Cardiac muscle cell (in vitro differentiated cells and primary cell): ENCODE results near the gene UGT1A7. TPM values are rescaled to one million over a fixed set of nuclear protein-coding genes. Genes with fewer than 3 reads are reported as not detected.
"Not testable (repeated sequence)": the region's sequence is repeated elsewhere in the genome, so short reads cannot be mapped to it uniquely, and the experiment has no call there.

Experiments
- DNase-seq, 2 donors: peaks; one replicate each; pipeline versions ENCODE4 v3.0.0 to v3.0.0-alpha.2; 2010 to 2017; ENCODE audit warnings: low read depth in 1 of 2, low spot score in 1 of 2
- H3K27ac ChIP-seq: fragments of 200-600 bp; sonication (generic); 2 replicates; pipeline ENCODE4 v1.5.1; 2016
- H3K27me3 ChIP-seq: fragments of 200-600 bp; sonication (generic); 2 replicates; pipeline ENCODE4 v1.6.0; 2016; ENCODE audit warnings: control low read depth
- H3K36me3 ChIP-seq: fragments of 200-600 bp; sonication (generic); 2 replicates; pipeline ENCODE4 v1.5.1; 2016; ENCODE audit warnings: control low read depth
- H3K4me1 ChIP-seq: fragments of 200-600 bp; sonication (generic); 2 replicates; pipeline ENCODE4 v1.8.1; 2017; ENCODE audit warnings: low read depth, mild to moderate bottlenecking, mixed run types
- H3K4me3 ChIP-seq: fragments of 200-600 bp; sonication (generic); 2 replicates; pipeline ENCODE4 v1.5.1; 2016; ENCODE audit warnings: mild to moderate bottlenecking
- H3K9me3 ChIP-seq: fragments of 200-600 bp; sonication (generic); 2 replicates; pipeline ENCODE4 v1.5.1; 2017; ENCODE audit warnings: low read depth, mild to moderate bottlenecking, control low read depth
- polyA plus RNA-seq: library from polyadenylated mRNA; unstranded; fragments of >200 nt; fragmentation: Nextera tagmentation; extraction: Ambion mirVana; gene quantifications from 2 replicates; pipeline ENCODE4 v1.2.1, GENCODE V29; 2016
- total RNA-seq: library from RNA; depleted of rRNA; stranded (reverse); fragments of >200 nt; gene quantifications from 2 replicates; pipeline ENCODE4 v1.2.3, GENCODE V29; 2016
- TF ChIP-seq, protein P1 (sequence below): IDR thresholded peaks from 2 replicates; pipeline ENCODE4 v1.5.1; 2012; ENCODE audit warnings: low read depth, mild to moderate bottlenecking, low read length

The UGT1A7 gene
- total and polyA plus RNA-seq, 2 experiments from 2014 or later = not detected

DNA sequence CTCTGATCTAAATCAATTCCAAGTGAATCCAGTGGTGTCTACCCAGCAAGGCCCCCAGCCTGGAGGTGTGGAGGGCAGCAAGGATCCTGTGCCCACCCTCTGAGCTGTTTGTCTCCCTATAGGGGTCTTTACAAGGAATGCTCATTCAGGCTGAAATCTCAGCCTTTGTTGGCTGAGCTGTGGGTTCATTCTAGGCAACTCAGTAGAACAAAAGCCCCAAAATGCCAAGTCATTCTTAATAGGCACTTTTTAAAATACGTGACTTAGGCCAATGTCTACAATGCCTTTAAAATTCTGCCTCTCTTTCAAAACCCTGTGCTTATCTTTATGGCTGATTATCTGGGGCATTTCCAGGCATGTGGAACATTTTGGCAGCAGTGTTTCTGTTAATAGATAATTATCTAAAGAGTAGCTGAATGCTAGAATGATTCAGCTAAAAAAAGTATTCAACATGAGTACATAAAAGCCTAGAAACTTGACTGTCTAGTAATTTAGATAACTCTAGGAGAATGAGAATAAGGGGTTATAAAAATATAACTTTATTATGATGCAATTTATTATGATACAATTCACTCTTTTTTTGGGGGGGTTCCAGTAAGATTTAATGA is 18.4 kb downstream of the UGT1A7 start:
- H3K27me3 ChIP-seq = no peaks in the 10 kb centered on the region
- TF ChIP-seq, protein P1, sequence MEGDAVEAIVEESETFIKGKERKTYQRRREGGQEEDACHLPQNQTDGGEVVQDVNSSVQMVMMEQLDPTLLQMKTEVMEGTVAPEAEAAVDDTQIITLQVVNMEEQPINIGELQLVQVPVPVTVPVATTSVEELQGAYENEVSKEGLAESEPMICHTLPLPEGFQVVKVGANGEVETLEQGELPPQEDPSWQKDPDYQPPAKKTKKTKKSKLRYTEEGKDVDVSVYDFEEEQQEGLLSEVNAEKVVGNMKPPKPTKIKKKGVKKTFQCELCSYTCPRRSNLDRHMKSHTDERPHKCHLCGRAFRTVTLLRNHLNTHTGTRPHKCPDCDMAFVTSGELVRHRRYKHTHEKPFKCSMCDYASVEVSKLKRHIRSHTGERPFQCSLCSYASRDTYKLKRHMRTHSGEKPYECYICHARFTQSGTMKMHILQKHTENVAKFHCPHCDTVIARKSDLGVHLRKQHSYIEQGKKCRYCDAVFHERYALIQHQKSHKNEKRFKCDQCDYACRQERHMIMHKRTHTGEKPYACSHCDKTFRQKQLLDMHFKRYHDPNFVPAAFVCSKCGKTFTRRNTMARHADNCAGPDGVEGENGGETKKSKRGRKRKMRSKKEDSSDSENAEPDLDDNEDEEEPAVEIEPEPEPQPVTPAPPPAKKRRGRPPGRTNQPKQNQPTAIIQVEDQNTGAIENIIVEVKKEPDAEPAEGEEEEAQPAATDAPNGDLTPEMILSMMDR = no peak
- peaks cover 3% of the 10 kb centered on the region for H3K4me1 ChIP-seq
- H3K4me3 ChIP-seq = no peak overlapping the region
- no peak overlapping the region for H3K27ac ChIP-seq
- H3K9me3 ChIP-seq = no peaks in the 10 kb centered on the region
- DNase-seq = peak in 1 of 2 donors; percentile 97
- H3K36me3 ChIP-seq = no peaks in the 10 kb centered on the region

DNA sequence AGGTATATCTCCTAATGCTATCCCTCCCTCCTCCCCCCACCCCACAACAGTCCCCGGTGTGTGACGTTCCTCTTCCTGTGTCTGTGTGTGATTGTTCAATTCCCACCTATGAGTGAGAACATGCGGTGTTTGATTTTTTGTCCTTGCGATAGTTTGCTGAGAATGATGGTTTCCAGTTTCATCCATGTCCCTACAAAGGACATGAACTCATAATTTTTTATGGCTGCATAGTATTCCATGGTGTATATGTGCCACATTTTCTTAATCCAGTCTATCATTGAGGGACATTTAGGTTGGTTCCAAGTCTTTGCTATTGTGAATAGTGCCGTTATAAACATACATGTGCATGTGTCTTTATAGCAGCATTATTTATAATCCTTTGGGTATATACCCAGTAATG is 19.1 kb downstream of the UGT1A7 start:
- not testable (repeated sequence) for H3K4me3 ChIP-seq, DNase-seq, H3K4me1 ChIP-seq, H3K36me3 ChIP-seq, H3K9me3 ChIP-seq, H3K27me3 ChIP-seq, H3K27ac ChIP-seq

DNA sequence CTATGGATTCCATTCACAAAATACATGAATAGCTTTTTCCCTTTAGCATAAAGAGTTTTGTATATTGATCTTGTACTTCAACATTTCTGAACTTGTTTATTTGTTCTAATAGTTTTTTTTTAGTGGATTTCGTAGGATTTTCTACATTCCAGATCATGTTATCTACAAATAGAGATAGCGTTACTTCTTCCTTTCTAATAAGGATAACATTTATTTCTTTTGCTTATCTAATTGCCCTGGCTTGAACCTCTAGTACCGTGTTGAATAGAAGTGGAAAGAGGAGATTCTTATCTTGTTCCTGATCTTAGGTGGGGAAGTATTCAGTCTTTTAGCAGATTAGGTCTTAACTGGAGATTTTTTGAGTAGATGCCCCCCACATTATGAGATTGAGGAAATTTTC is 20.5 kb downstream of the UGT1A7 start:
- no peaks in the 10 kb centered on the region for H3K36me3 ChIP-seq
- no peak overlapping the region for H3K27ac ChIP-seq
- TF ChIP-seq, protein P1 = no peak
- H3K27me3 ChIP-seq = peaks cover 8% of the 10 kb centered on the region
- H3K4me3 ChIP-seq = no peak overlapping the region
- peaks cover 3% of the 10 kb centered on the region for H3K4me1 ChIP-seq
- H3K9me3 ChIP-seq = no peaks in the 10 kb centered on the region
- no peak for DNase-seq

DNA sequence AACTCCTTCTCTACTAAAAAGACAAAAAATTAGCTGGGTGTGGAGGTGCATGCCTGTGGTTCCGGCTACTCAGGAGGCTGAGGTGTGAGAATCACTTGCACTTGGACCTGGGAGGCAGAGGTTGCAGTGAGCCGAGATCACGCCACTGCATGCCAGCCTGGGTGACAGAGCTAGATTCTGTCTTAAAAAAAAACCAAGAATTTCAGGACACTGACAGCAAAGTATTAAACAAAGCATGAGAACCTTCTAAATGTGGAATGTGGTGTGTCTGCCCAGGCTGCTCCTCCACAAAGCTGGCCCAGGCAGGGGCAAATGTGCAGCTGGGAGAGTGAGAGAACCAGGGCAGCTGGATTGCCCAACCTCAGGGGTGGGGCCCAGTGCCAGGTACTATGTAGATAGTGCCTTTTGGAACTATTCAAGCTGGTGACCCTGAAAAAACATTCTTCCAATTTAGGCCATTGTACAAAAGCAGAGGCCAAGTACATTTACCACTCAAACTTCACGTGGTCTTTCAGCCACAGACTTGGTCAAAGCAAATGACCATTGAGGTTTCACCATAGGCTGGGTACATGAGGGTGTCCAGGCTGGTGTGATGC is 24.3 kb downstream of the UGT1A7 start:
- H3K9me3 ChIP-seq = no peaks in the 10 kb centered on the region
- H3K4me3 ChIP-seq = no peak overlapping the region
- TF ChIP-seq, protein P1 = no peak
- no peak overlapping the region for H3K27ac ChIP-seq
- no peaks in the 10 kb centered on the region for H3K36me3 ChIP-seq
- peaks cover 8% of the 10 kb centered on the region for H3K27me3 ChIP-seq
- DNase-seq = peak in 1 of 2 donors; percentile 44
- H3K4me1 ChIP-seq = no peaks in the 10 kb centered on the region

DNA sequence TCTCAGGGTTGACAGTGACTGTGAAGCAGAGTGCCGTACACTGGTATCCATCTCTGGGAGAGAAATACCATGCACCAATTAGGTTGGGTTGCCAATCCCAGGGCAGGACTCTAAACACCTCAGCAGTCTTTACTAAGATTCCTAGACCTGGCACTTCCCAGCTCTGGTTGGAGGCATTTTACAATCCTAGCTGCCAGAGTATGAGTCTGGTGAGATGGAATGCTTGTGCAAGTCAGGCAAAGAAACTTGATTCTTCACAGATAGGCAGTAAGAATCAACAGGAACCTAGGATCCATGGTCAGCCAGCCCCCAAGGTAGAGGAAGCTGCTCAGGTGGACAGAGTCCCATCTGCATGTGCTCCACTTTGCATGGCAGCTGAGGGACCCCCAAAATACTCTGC is 25.0 kb downstream of the UGT1A7 start:
- Histone ChIP-seq H3K4me3 (no peak overlapping the region), H3K9me3 (no peaks in the 10 kb centered on the region), H3K27ac (no peak overlapping the region), H3K36me3 (no peaks in the 10 kb centered on the region), H3K27me3 (peaks cover 8% of the 10 kb centered on the region), H3K4me1 (no peaks in the 10 kb centered on the region)
- TF ChIP-seq, protein P1 = no peak
- DNase-seq = peak in 1 of 2 donors; percentile 53

DNA sequence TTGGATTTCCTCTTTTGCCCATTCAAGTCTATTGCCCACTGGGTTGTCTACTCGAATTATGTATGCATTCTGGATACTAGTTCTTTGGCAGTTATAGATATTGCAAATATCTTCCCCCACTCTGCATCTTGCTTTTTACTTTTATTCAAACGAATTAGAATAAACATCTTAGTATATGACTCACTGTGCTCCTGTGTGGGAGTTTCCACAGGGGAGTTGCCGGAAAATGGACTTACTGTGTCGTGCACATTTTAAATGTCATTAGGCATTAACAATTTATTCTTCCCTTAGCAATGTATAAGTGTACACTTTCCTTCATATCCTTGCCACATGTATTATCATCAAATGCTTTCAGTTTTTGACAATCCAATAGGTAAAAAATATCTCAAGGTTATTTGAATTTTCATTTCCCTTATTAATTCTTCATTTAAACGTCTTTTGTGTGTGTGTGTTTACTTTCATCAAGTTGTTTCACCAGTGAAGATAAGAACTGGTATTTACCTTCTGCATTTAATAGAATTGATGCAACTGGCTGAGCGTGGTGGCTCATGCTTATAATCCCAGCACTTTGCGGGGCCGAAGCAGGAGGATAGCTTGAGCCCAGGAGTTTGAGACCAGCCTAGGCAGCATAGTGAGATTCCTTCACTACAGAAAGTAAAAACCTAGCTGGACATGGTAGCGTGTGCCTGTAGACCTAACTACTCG is 26.4 kb downstream of the UGT1A7 start:
- DNase-seq = peak in 1 of 2 donors; percentile 59
- Histone ChIP-seq H3K4me1 (no peaks in the 10 kb centered on the region), H3K27me3 (peaks cover 8% of the 10 kb centered on the region), H3K4me3 (no peak overlapping the region), H3K36me3 (no peaks in the 10 kb centered on the region), H3K27ac (no peak overlapping the region), H3K9me3 (no peaks in the 10 kb centered on the region)
- TF ChIP-seq, protein P1 = no peak
